K562 (cell line): ENCODE results near the gene COPA. TPM values are rescaled to one million over a fixed set of nuclear protein-coding genes. Genes with fewer than 3 reads are reported as not detected.
A peak's percentile ranks its signal among the peaks of the same experiment; 100 is the strongest.

Experiments used
- ATF2 ChIP-seq: sonication (generic); formaldehyde crosslinking; IDR thresholded peaks from 2 replicates; pipeline ENCODE4 v1.8.1; 2022; ENCODE audit warnings: missing genetic modification reagents
- BHLHE40 ChIP-seq: IDR thresholded peaks from 2 replicates; pipeline ENCODE4 v1.6.1; 2011; ENCODE audit warnings: low read length, improper control_type of control experiment
- CCNT2 ChIP-seq: IDR thresholded peaks from 2 replicates; pipeline ENCODE4 v1.6.1; 2011; ENCODE audit warnings: borderline replicate concordance, low read depth, mild to moderate bottlenecking, moderate library complexity, mixed read lengths, low read length; ENCODE audit not compliant: insufficient read length; ENCODE audit errors: extremely low read depth
- CEBPB ChIP-seq: fragments of 450-650 bp; IDR thresholded peaks from 2 replicates; pipeline ENCODE4 v1.6.1; 2016; ENCODE audit warnings: missing genetic modification characterization, missing compliant biosample characterization
- EHMT2 ChIP-seq: fragments of 450-650 bp; IDR thresholded peaks from 2 replicates; pipeline ENCODE4 v1.6.1; 2018; ENCODE audit warnings: antibody characterized with exemption
- EWSR1 ChIP-seq: fragments of 450-650 bp; IDR thresholded peaks from 2 replicates; pipeline ENCODE4 v1.6.1; 2018; ENCODE audit warnings: borderline replicate concordance, mild to moderate bottlenecking, low read depth, moderate library complexity; ENCODE audit not compliant: partially characterized antibody
- HLTF ChIP-seq: fragments of 450-650 bp; IDR thresholded peaks from 2 replicates; pipeline ENCODE4 v1.6.1; 2016
- MAFK ChIP-seq: IDR thresholded peaks from 2 replicates; pipeline ENCODE4 v1.6.1; 2011; ENCODE audit warnings: low read length, improper control_type of control experiment
- MIER1 ChIP-seq: fragments of 450-650 bp; IDR thresholded peaks from 2 replicates; pipeline ENCODE4 v1.6.1; 2016; ENCODE audit warnings: antibody characterized with exemption, mild to moderate bottlenecking, low read depth
- RAD51 ChIP-seq: fragments of 450-650 bp; IDR thresholded peaks from 2 replicates; pipeline ENCODE4 v1.7.1; 2016; ENCODE audit warnings: low read depth, mild to moderate bottlenecking, borderline replicate concordance
- SAFB ChIP-seq: fragments of 200-400 bp; formaldehyde crosslinking; IDR thresholded peaks from 2 replicates; pipeline ENCODE4 v1.6.1; 2017; ENCODE audit warnings: low read depth, low read length, borderline replicate concordance
- TSHZ1 ChIP-seq: fragments of 250-450 bp; sonication (Bioruptor Pico); IDR thresholded peaks from 2 replicates; pipeline ENCODE4 v1.4.0; 2020; ENCODE audit warnings: mild to moderate bottlenecking, moderate library complexity
- ZBTB8A ChIP-seq: fragments of 450-650 bp; IDR thresholded peaks from 2 replicates; pipeline ENCODE4 v1.6.1; 2018; ENCODE audit warnings: mild to moderate bottlenecking, moderate library complexity; ENCODE audit not compliant: partially characterized antibody
- ZNF445 ChIP-seq: fragments of 250-450 bp; sonication (Bioruptor Pico); IDR thresholded peaks from 2 replicates; pipeline ENCODE4 v1.4.0; 2020; ENCODE audit warnings: low read depth, mild to moderate bottlenecking, moderate library complexity
- ZNF609 ChIP-seq: sonication (generic); formaldehyde crosslinking; IDR thresholded peaks from 2 replicates; pipeline ENCODE4 v1.8.1; 2023; ENCODE audit warnings: missing genetic modification reagents, mild to moderate bottlenecking, borderline replicate concordance
- ZNF76 ChIP-seq: fragments of 250-450 bp; sonication (Bioruptor Pico); IDR thresholded peaks from 2 replicates; pipeline ENCODE4 v1.4.0; 2020; ENCODE audit warnings: mild to moderate bottlenecking, moderate library complexity, borderline replicate concordance
- ZSCAN29 ChIP-seq: fragments of 450-650 bp; IDR thresholded peaks from 2 replicates; pipeline ENCODE4 v1.6.1; 2017
- polyA plus RNA-seq, 8 experiments: library from polyadenylated mRNA; depleted of rRNA in 4 of 8; stranded (reverse) in 5 of 8; unstranded in 3 of 8; fragments of >200 nt; fragmentation: Nextera tagmentation in 2 of 8; fragmentation: Illumina TruSeq in 1 of 8; extraction: Ambion mirVana in 2 of 8; extraction: Trizol in 1 of 8; gene quantifications; 2 replicates each; pipeline versions ENCODE4 v1.2.1 to v1.2.3, GENCODE V29; 2011 to 2014; ENCODE audit warnings: inconsistent platforms in 1 of 8, missing spikeins in 1 of 8
- total RNA-seq, 7 experiments: library from RNA; depleted of rRNA in 6 of 7; stranded (reverse); fragments of >200 nt in 6 of 7; fragmentation: Illumina TruSeq in 2 of 7; extraction: Trizol in 2 of 7; gene quantifications; 2 replicates each; pipeline versions ENCODE4 v1.2.1 to v1.2.3, GENCODE V29; 2011 to 2021; ENCODE audit warnings: low replicate concordance in 1 of 7

Gene COPA
- total and polyA plus RNA-seq, 9 of the 15 experiments (the other 6 are each of a cell fraction or from before 2014, with no cell fraction given), result 49.8 to 222 (median 110) TPM

GRCh38 chr1:160373696-160374095, 30.6 kb upstream of the COPA start (continued):
- TF ChIP-seq ZNF609 (CRISPR knock-in tag) (no peak), CEBPB (tag) (peak; percentile 54), RAD51 (no peak), MAFK (no peak), ZBTB8A (no peak), CCNT2 (no peak), MIER1 (peak; percentile 60; the same call in 1 of the 2 replicates), HLTF (no peak), ZNF76 (CRISPR knock-in tag) (no peak), ZSCAN29 (no peak), ATF2 (no peak), EWSR1 (no peak), ZNF445 (CRISPR knock-in tag) (no peak), BHLHE40 (no peak), TSHZ1 (CRISPR knock-in tag) (no peak), EHMT2 (peak; percentile 79), SAFB (no peak)
